K562 (cell line): ENCODE measurements around the gene ACTR3. TPM values are rescaled to one million over a fixed set of nuclear protein-coding genes. Genes with fewer than 3 reads are reported as not detected.

Source experiments
- ASH1L ChIP-seq: fragments of 450-650 bp; IDR thresholded peaks from 2 replicates; pipeline ENCODE4 v1.6.1; 2018; ENCODE audit warnings: borderline replicate concordance, mild to moderate bottlenecking, low read depth; ENCODE audit not compliant: partially characterized antibody
- BACH1 ChIP-seq: fragments of 200-800 bp; sonication (Bioruptor generic); IDR thresholded peaks from 2 replicates; pipeline ENCODE4 v1.6.1; 2016; ENCODE audit warnings: missing genetic modification characterization, missing compliant biosample characterization
- FOXJ2 ChIP-seq: fragments of 200-800 bp; sonication (Bioruptor generic); IDR thresholded peaks from 2 replicates; pipeline ENCODE4 v1.6.1; 2016; ENCODE audit warnings: missing genetic modification characterization, missing compliant biosample characterization
- FOXM1 ChIP-seq, 2 experiments: fragments of 450-650 bp in 1 of 2; sonication (generic) in 1 of 2; formaldehyde crosslinking in 1 of 2; IDR thresholded peaks; 2 replicates each; pipeline versions ENCODE4 v1.6.1 to v1.9.0; 2017 to 2022; ENCODE audit warnings: low read depth in 2 of 2, mild to moderate bottlenecking in 2 of 2, missing genetic modification reagents in 1 of 2, moderate library complexity in 1 of 2
- GTF2E2 ChIP-seq: fragments of 200-800 bp; sonication (Bioruptor generic); IDR thresholded peaks from 2 replicates; pipeline ENCODE4 v1.6.1; 2016; ENCODE audit warnings: missing genetic modification characterization, missing compliant biosample characterization
- HMG20A ChIP-seq: fragments of 450-650 bp; formaldehyde crosslinking; conservative IDR thresholded peaks from 2 replicates; pipeline ENCODE4 v1.4.0; 2020; ENCODE audit warnings: mild to moderate bottlenecking, mixed read lengths
- HNRNPLL ChIP-seq: fragments of 200-400 bp; formaldehyde crosslinking; IDR thresholded peaks from 2 replicates; pipeline ENCODE4 v1.6.1; 2017; ENCODE audit warnings: low read length, low read depth, mild to moderate bottlenecking; ENCODE audit not compliant: poor library complexity, severe bottlenecking
- KDM1A ChIP-seq, 2 experiments: fragments of 450-650 bp; IDR thresholded peaks; 2 replicates each; pipeline ENCODE4 v1.6.1; 2016; ENCODE audit warnings: mild to moderate bottlenecking in 2 of 2
- MIER1 ChIP-seq: fragments of 450-650 bp; IDR thresholded peaks from 2 replicates; pipeline ENCODE4 v1.6.1; 2016; ENCODE audit warnings: antibody characterized with exemption, mild to moderate bottlenecking, low read depth
- TAF1 ChIP-seq: IDR thresholded peaks from 2 replicates; pipeline ENCODE4 v1.6.1; 2011; ENCODE audit warnings: mild to moderate bottlenecking, low read length, moderate library complexity; ENCODE audit not compliant: insufficient read depth, control insufficient read depth, severe bottlenecking; ENCODE audit errors: extremely low read depth
- TAL1 ChIP-seq: fragments of 450-650 bp; IDR thresholded peaks from 2 replicates; pipeline ENCODE4 v1.6.1; 2016; ENCODE audit warnings: mild to moderate bottlenecking
- U2AF2 ChIP-seq: fragments of 200-400 bp; formaldehyde crosslinking; optimal IDR thresholded peaks from 2 replicates; pipeline ENCODE3; 2017; ENCODE audit warnings: low read depth, mild to moderate bottlenecking, low read length
- ZNF140 ChIP-seq: fragments of 250-450 bp; sonication (Bioruptor Pico); IDR thresholded peaks from 2 replicates; pipeline ENCODE4 v1.8.0; 2021; ENCODE audit warnings: moderate library complexity, mild to moderate bottlenecking, inconsistent platforms
- polyA plus RNA-seq, 8 experiments: library from polyadenylated mRNA; depleted of rRNA in 4 of 8; stranded (reverse) in 5 of 8; unstranded in 3 of 8; fragments of >200 nt; fragmentation: Nextera tagmentation in 2 of 8; fragmentation: Illumina TruSeq in 1 of 8; extraction: Ambion mirVana in 2 of 8; extraction: Trizol in 1 of 8; gene quantifications; 2 replicates each; pipeline versions ENCODE4 v1.2.1 to v1.2.3, GENCODE V29; 2011 to 2014; ENCODE audit warnings: inconsistent platforms in 1 of 8, missing spikeins in 1 of 8
- total RNA-seq, 7 experiments: library from RNA; depleted of rRNA in 6 of 7; stranded (reverse); fragments of >200 nt in 6 of 7; fragmentation: Illumina TruSeq in 2 of 7; extraction: Trizol in 2 of 7; gene quantifications; 2 replicates each; pipeline versions ENCODE4 v1.2.1 to v1.2.3, GENCODE V29; 2011 to 2021; ENCODE audit warnings: low replicate concordance in 1 of 7
- TF ChIP-seq, protein P1 (sequence below): sonication (generic); formaldehyde crosslinking; IDR thresholded peaks from 2 replicates; pipeline ENCODE4 v1.8.0; 2022; ENCODE audit warnings: mild to moderate bottlenecking, missing genetic modification reagents
- TF ChIP-seq, protein P2 (sequence below): fragments of 450-650 bp; formaldehyde crosslinking; conservative IDR thresholded peaks from 2 replicates; pipeline ENCODE4 v1.4.0; 2022; ENCODE audit warnings: mild to moderate bottlenecking, missing genetic modification characterization
- TF ChIP-seq, protein P3 (sequence below): fragments of 450-650 bp; formaldehyde crosslinking; IDR thresholded peaks from 2 replicates; pipeline ENCODE4 v1.4.0; 2020; ENCODE audit warnings: mild to moderate bottlenecking, moderate library complexity

The ACTR3 gene
- total and polyA plus RNA-seq, 9 of the 15 experiments (the other 6 are each of a cell fraction or from before 2014, with no cell fraction given): 49.0 to 354 (median 249) TPM

DNA sequence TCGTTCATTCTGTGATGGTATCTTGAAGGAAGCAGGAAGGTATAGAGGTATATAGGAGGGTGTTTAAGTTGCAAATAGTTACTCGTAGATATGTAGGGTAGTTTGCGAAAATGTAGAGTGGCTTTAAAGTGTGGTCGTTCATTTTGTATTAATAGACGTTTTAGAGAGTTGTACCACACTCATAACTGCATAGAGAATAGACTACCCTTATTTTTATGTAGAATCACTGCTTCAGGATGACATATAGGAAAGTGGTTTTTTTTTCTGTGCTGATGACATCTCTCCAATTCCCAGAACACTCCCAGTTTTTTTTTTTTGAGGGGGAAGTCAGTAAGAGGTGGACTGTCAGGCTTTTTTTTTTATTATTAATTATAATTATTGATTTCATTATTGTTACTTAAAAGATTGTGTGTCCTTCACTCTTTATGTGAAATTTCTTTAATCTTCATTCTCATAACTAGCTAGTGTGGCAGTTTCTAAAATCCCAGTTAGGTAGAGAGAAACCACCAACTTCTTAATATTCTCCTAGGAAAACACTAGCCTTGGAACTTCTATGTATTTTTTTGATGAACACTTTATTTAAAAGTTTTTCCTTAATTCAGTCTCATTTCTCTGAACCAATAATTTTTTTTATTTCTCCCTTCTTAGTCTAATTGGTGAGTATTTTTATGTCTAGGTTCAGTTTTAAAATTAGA lies 1.5 kb downstream of the ACTR3 start (continued):
- TF ChIP-seq HMG20A (CRISPR knock-in tag) (no peak), ZNF140 (CRISPR knock-in tag) (no peak), KDM1A (IDR thresholded peaks at IDR 0.05) (0 out of 4 replicates have a peak, but pooled peaks have one; percentile 6 to 14), BACH1 (no peak), TAF1 (no peak), GTF2E2 (peak; percentile 64; the same call in 1 of the 2 replicates), ASH1L (peak; percentile 6), FOXM1 (IDR thresholded peaks at IDR 0.05; ENCODE audit: low read depth) (no peak), FOXM1 (CRISPR knock-in tag; IDR thresholded peaks at IDR 0.05; ENCODE audit: low read depth) (no peak), U2AF2 (no peak), MIER1 (peak; percentile 84), HNRNPLL (no peak), FOXJ2 (tag) (peak; percentile 66; the same call in 1 of the 2 replicates), TAL1 (no peak)
- TF ChIP-seq, protein P1, sequence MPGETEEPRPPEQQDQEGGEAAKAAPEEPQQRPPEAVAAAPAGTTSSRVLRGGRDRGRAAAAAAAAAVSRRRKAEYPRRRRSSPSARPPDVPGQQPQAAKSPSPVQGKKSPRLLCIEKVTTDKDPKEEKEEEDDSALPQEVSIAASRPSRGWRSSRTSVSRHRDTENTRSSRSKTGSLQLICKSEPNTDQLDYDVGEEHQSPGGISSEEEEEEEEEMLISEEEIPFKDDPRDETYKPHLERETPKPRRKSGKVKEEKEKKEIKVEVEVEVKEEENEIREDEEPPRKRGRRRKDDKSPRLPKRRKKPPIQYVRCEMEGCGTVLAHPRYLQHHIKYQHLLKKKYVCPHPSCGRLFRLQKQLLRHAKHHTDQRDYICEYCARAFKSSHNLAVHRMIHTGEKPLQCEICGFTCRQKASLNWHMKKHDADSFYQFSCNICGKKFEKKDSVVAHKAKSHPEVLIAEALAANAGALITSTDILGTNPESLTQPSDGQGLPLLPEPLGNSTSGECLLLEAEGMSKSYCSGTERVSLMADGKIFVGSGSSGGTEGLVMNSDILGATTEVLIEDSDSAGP: no peak
- TF ChIP-seq, protein P2, sequence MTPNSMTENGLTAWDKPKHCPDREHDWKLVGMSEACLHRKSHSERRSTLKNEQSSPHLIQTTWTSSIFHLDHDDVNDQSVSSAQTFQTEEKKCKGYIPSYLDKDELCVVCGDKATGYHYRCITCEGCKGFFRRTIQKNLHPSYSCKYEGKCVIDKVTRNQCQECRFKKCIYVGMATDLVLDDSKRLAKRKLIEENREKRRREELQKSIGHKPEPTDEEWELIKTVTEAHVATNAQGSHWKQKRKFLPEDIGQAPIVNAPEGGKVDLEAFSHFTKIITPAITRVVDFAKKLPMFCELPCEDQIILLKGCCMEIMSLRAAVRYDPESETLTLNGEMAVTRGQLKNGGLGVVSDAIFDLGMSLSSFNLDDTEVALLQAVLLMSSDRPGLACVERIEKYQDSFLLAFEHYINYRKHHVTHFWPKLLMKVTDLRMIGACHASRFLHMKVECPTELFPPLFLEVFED (CRISPR knock-in tag): peak; percentile 74; the same call in 1 of the 2 replicates
- TF ChIP-seq, protein P3, sequence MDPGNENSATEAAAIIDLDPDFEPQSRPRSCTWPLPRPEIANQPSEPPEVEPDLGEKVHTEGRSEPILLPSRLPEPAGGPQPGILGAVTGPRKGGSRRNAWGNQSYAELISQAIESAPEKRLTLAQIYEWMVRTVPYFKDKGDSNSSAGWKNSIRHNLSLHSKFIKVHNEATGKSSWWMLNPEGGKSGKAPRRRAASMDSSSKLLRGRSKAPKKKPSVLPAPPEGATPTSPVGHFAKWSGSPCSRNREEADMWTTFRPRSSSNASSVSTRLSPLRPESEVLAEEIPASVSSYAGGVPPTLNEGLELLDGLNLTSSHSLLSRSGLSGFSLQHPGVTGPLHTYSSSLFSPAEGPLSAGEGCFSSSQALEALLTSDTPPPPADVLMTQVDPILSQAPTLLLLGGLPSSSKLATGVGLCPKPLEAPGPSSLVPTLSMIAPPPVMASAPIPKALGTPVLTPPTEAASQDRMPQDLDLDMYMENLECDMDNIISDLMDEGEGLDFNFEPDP (CRISPR knock-in tag): no peak
